ENCODE results near the gene RAB7A.

The RAB7A gene

DNA sequence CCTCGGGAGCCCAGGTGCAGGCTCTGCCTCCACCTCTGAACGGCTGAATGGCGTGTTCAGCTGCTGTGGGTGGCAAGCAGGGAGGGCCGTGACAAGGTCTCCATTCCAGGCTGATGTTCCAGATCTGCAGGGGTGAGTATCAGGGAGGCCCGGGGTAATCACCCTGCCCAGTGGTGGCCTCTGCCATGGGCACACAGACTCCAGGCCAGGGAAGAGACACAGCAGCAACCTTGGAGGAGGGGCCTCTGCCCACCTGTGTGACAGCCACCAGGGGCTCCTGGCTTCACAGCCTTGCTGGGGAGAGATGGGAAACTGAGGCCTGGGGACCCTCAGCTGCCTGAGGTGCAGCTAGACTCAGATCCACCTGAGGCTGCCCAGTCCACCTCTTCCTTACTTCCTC lies 127.8 kb downstream of the RAB7A start:
- Histone ChIP-seq H3K36me3 (no peaks in the 10 kb centered on the region), H3K4me3 (ENCODE audit: low read depth, low read length) (no peak overlapping the region), H3K27ac (no peak overlapping the region), H3K27me3 (ENCODE audit: insufficient read depth, low read depth, severe bottlenecking) (no peaks in the 10 kb centered on the region), H3K9me3 (ENCODE audit: severe bottlenecking) (peaks cover 10% of the 10 kb centered on the region)
- TF ChIP-seq, protein P1, sequence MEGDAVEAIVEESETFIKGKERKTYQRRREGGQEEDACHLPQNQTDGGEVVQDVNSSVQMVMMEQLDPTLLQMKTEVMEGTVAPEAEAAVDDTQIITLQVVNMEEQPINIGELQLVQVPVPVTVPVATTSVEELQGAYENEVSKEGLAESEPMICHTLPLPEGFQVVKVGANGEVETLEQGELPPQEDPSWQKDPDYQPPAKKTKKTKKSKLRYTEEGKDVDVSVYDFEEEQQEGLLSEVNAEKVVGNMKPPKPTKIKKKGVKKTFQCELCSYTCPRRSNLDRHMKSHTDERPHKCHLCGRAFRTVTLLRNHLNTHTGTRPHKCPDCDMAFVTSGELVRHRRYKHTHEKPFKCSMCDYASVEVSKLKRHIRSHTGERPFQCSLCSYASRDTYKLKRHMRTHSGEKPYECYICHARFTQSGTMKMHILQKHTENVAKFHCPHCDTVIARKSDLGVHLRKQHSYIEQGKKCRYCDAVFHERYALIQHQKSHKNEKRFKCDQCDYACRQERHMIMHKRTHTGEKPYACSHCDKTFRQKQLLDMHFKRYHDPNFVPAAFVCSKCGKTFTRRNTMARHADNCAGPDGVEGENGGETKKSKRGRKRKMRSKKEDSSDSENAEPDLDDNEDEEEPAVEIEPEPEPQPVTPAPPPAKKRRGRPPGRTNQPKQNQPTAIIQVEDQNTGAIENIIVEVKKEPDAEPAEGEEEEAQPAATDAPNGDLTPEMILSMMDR (IDR thresholded peaks at IDR 0.05; ENCODE audit: low read depth, low read length), result no peak
- no peak for DNase-seq

DNA sequence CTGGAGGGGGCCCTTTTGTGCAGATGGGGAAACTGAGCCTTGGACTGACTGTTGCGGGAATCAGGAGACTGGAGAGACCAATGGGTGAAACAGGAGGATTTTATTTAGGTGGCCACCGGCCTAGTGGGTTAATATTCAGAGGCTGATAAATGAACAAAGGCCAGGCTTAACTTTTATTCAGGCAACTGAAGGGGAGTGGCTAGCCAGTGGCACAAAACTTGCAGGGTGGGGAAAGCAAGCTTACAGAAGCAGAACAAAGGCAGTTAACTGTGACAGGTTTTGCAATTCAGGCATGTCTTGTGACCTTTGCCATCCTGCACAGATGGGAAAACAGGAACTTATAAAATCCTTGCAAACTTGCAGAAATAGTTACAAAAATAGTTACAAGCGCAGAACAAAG lies 128.5 kb downstream of the RAB7A start:
- Histone ChIP-seq H3K36me3 (no peaks in the 10 kb centered on the region), H3K4me3 (ENCODE audit: low read depth, low read length) (no peak overlapping the region), H3K27ac (no peak overlapping the region), H3K27me3 (ENCODE audit: insufficient read depth, low read depth, severe bottlenecking) (no peaks in the 10 kb centered on the region), H3K9me3 (ENCODE audit: severe bottlenecking) (peaks cover 16% of the 10 kb centered on the region)
- no peak for DNase-seq
- TF ChIP-seq, protein P1 (IDR thresholded peaks at IDR 0.05; ENCODE audit: low read depth, low read length), result no peak

DNA sequence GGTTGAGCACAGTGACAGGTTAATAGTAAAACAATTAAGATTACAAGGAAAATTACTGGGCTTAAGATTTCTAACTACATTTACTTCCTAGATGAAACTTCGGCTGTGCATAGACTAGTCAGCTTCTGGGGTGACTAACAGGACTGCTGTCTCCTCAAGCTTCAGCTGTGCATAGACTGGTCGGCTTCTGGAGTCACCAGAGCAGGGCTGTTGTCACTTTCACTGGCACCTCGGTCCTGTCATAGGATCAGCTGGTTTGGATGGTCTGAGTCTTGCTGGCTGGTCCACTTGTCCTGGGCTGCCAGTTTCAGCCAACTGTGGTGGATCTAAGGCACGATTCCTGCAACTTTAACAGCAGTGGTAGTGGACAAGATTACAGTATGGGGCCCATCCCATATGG lies 129.6 kb downstream of the RAB7A start:
- no peak for DNase-seq
- peaks cover 27% of the 10 kb centered on the region for H3K9me3 ChIP-seq (ENCODE audit: severe bottlenecking)
- H3K27ac ChIP-seq, result no peak overlapping the region
- H3K4me3 ChIP-seq (ENCODE audit: low read depth, low read length), result no peak overlapping the region
- H3K27me3 ChIP-seq (ENCODE audit: insufficient read depth, low read depth, severe bottlenecking), result no peaks in the 10 kb centered on the region
- no peaks in the 10 kb centered on the region for H3K36me3 ChIP-seq
- TF ChIP-seq, protein P1 (IDR thresholded peaks at IDR 0.05; ENCODE audit: low read depth, low read length), result no peak

DNA sequence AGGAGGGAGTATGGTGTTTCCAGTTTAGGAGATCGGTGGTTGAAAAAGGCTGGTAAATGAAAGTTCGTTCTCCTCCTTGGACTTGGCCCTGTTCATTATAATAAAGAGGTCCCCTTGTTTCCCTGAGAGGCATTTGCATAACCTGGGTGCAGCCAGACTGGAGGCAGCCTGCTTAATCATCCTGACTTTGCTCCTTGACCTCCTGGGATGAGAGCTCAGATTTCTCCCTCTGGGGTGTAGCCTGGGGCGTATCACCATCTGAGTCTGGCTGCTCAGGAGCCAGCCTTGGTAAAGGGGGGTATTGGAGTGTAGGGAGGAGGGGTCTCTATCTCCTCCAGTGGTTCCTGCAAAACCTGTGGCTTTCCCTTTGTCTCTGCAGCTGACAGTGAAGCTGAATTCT lies 132.2 kb downstream of the RAB7A start:
- Histone ChIP-seq H3K9me3 (ENCODE audit: severe bottlenecking) (peaks cover 28% of the 10 kb centered on the region), H3K27me3 (ENCODE audit: insufficient read depth, low read depth, severe bottlenecking) (no peaks in the 10 kb centered on the region), H3K27ac (no peak overlapping the region), H3K36me3 (no peaks in the 10 kb centered on the region), H3K4me3 (ENCODE audit: low read depth, low read length) (no peak overlapping the region)
- no peak for DNase-seq
- TF ChIP-seq, protein P1 (IDR thresholded peaks at IDR 0.05; ENCODE audit: low read depth, low read length), result no peak

DNA sequence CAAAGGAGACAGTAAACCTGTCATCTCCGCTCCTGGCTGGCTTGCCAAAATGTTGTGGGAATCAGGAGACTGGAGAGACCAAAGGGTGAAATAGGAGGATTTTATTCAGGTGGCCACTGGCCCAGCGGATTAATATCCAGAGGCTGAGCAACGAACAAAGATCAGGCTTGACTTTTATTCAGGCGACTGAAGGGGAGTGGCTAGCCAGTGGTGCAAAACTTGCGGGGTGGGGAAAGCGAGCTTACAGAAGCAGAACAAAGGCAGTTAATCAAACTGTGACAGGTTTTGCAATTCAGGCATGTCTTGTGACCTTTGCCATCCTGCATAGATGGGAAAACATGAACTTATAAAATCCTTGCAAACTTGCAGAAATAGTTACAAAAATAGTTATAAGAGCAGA lies 133.6 kb downstream of the RAB7A start:
- Histone ChIP-seq H3K9me3 (ENCODE audit: severe bottlenecking) (peaks cover 23% of the 10 kb centered on the region), H3K4me3 (ENCODE audit: low read depth, low read length) (no peak overlapping the region), H3K27ac (no peak overlapping the region), H3K27me3 (ENCODE audit: insufficient read depth, low read depth, severe bottlenecking) (no peaks in the 10 kb centered on the region), H3K36me3 (no peaks in the 10 kb centered on the region)
- no peak for DNase-seq
- TF ChIP-seq, protein P1 (IDR thresholded peaks at IDR 0.05; ENCODE audit: low read depth, low read length), result no peak

DNA sequence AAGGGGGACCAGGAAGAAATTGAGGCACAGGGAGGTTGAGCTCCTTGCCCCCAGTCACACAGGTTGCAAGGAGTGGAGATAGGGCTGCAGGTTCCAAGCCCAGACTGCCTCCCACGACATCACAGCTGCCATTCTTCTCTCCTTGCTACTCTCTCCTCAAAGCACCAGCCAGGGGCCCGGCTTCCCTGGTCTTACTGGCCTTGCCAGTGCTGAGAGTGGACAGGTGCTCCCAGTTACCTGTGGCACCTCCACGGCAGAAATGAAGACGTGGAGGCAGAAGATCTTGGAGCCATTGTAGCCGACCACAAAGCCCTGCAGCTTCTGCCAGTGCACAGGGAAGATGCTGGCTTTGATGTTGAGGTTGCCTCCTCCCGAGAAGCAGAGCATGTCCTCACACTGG lies 135.5 kb downstream of the RAB7A start:
- H3K4me3 ChIP-seq (ENCODE audit: low read depth, low read length), result no peak overlapping the region
- H3K36me3 ChIP-seq, result no peaks in the 10 kb centered on the region
- H3K27ac ChIP-seq, result no peak overlapping the region
- peaks cover 20% of the 10 kb centered on the region for H3K9me3 ChIP-seq (ENCODE audit: severe bottlenecking)
- no peak for DNase-seq
- H3K27me3 ChIP-seq (ENCODE audit: insufficient read depth, low read depth, severe bottlenecking), result no peaks in the 10 kb centered on the region
- TF ChIP-seq, protein P1 (IDR thresholded peaks at IDR 0.05; ENCODE audit: low read depth, low read length), result no peak

Data from WERI-Rb-1 (cell line).